ENCODE measurements around the gene RPL41. TPM values are rescaled to one million over a fixed set of nuclear protein-coding genes. Genes with fewer than 3 reads are reported as not detected.

The RPL41 gene
- total and polyA plus RNA-seq, 10 of the 15 experiments (the other 5 are each of a cell fraction or from before 2014, with no cell fraction given): 4,144 to 19,112 (median 8,004) TPM

DNA sequence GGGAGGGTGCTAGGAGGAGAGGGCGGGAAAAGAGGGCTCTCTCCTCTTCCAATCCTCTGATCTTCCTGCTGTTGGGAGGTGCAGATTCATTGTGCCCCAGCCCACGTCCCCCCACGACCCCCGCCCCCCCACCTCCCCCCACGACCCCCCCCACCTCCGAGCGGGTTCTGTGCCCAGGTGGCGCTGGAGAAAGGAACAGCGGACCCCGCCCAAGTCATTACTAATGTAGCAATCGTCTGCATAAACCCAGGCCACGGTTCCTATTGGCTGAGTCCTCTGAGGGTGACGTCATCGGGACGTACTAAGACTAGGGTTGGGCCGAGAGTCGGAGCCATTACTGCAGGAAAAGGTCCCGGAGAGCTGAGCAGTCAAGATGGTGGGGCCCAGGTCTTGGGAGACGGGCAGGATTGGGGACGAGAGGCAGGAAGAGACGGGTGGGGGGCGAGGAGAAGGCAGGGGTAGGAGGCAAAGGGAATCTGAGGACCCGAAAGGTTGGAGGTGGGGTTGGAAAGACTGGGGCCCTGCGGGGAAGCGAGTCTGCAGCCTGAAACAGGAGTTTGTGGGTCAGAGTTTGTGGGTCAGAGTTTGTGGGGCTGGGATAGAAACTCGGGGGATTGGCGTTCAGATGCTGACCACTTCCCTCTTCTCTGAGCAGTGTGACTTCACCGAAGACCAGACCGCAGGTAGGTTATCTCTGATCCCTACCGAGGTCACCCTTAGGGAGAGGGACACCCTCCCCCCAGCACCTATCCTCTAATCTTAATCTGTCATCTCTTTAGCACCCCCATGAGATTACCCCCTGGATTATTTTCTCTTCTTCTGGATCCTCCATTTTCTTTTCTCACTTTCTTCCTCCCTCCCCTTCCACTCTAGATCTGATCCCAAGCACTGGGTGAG is 41.8 kb downstream of the RPL41 start, which contains the start of gene MYL6 (continued):
- TF ChIP-seq ZNF207 (IDR thresholded peaks at IDR 0.05; ENCODE audit: borderline replicate concordance) (peak; percentile 74; the same call in 1 of the 2 replicates), KDM1A (IDR thresholded peaks at IDR 0.05; ENCODE audit: borderline replicate concordance) (no peak), NR2F1 (conservative IDR thresholded peaks at IDR 0.05) (no peak; the same call in none of the 2 replicates), CTCF (IDR thresholded peaks at IDR 0.05 in 2 of 3, conservative IDR thresholded peaks at IDR 0.05 in 1 of 3; ENCODE audit: control insufficient read depth in 2 of 3, extremely low read depth in 1 of 3, insufficient read depth in 1 of 3, low read depth in 3 of 3, low read length in 3 of 3) (no peak), EP300 (IDR thresholded peaks at IDR 0.05; ENCODE audit: borderline replicate concordance in 1 of 2, control insufficient read depth in 1 of 2, low read depth in 2 of 2, low read length in 2 of 2) (no peak), E4F1 (IDR thresholded peaks at IDR 0.05; ENCODE audit: borderline replicate concordance, partially characterized antibody) (peak; percentile 29), CHD4 (IDR thresholded peaks at IDR 0.05) (no peak), RBBP5 (conservative IDR thresholded peaks at IDR 0.05) (no peak), NFYA (IDR thresholded peaks at IDR 0.05; ENCODE audit: borderline replicate concordance, low read depth, low read length) (no peak), TCF3 (IDR thresholded peaks at IDR 0.05; ENCODE audit: borderline replicate concordance, insufficient read depth, low read depth, low read length) (peak; percentile 82; the same call in 1 of the 2 replicates), PAX5 (IDR thresholded peaks at IDR 0.05; ENCODE audit: borderline replicate concordance, low read depth, low read length) (no peak; the same call in 1 of the 2 replicates), TBL1XR1 (IDR thresholded peaks at IDR 0.05; ENCODE audit: low read depth, low read length) (0 out of 2 replicates have a peak, but pooled peaks have one; percentile 3), NR2C1 (IDR thresholded peaks at IDR 0.05) (peak; percentile 82), ZNF687 (IDR thresholded peaks at IDR 0.05) (peak; percentile 88), ZNF217 (IDR thresholded peaks at IDR 0.05) (no peak)
- TF ChIP-seq, protein P1, sequence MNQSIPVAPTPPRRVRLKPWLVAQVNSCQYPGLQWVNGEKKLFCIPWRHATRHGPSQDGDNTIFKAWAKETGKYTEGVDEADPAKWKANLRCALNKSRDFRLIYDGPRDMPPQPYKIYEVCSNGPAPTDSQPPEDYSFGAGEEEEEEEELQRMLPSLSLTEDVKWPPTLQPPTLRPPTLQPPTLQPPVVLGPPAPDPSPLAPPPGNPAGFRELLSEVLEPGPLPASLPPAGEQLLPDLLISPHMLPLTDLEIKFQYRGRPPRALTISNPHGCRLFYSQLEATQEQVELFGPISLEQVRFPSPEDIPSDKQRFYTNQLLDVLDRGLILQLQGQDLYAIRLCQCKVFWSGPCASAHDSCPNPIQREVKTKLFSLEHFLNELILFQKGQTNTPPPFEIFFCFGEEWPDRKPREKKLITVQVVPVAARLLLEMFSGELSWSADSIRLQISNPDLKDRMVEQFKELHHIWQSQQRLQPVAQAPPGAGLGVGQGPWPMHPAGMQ (IDR thresholded peaks at IDR 0.05; ENCODE audit: borderline replicate concordance): no peak
